GM12891 (cell line): ENCODE results near the gene CHIT1.

ENCODE experiments used
- POLR2A ChIP-seq: IDR thresholded peaks from 2 replicates; pipeline ENCODE4 v1.6.1; 2011; ENCODE audit warnings: low read depth, low read length, control low read depth
- POLR2AphosphoS5 ChIP-seq: IDR thresholded peaks from 2 replicates; pipeline ENCODE4 v1.6.1; 2011; ENCODE audit warnings: low read depth, low read length, control low read depth
- POU2F2 ChIP-seq: IDR thresholded peaks from 2 replicates; pipeline ENCODE4 v1.6.1; 2011; ENCODE audit warnings: low read depth, mild to moderate bottlenecking, control low read depth, low read length, moderate library complexity
- SPI1 ChIP-seq: IDR thresholded peaks from 2 replicates; pipeline ENCODE4 v1.6.1; 2011; ENCODE audit warnings: low read depth, low read length, control low read depth
- TAF1 ChIP-seq: IDR thresholded peaks from 2 replicates; pipeline ENCODE4 v1.6.1; 2011; ENCODE audit warnings: low read depth, low read length, control low read depth

DNA sequence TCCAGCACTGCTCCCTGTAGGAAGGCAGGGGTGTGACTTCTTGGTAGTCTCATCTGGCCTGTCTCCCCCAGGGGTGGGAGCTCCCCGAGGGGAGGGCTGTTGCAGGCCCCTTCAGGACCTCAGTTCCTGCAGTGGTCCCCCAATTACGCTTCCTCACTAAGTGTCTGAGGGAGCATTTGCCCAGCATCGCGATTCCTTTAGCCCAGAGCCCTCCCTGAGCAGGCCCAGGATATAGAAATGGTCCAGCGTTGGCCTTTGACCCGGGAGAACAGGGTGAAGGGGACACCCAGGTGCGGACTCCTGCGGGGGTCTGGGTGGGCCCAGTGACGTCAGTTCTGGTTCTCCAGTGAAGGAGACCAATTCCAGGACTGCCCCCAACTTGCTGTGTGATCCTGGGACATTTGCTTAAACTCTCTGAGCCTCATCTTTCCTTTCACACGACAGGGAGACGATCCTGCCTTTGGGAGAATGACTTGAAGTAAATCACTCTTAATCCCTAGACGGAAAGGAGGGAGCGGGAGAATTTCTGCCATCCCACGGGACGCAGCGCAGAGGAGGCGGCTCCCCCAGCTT is 43.2 kb upstream of the CHIT1 start:
- TF ChIP-seq POLR2AphosphoS5 (no peak), POLR2A (no peak), TAF1 (no peak), SPI1 (no peak), POU2F2 (no peak)
